Endothelial cell of umbilical vein (primary cell): ENCODE data around the gene ZFP14. TPM values are rescaled to one million over a fixed set of nuclear protein-coding genes. Genes with fewer than 3 reads are reported as not detected.

ENCODE experiments used
- BruUV-seq: library from RNA; stranded (reverse); fragments of 400-500 nt; replicated peaks from 2 replicates; lab custom pipeline; 2021; lab: Mats Ljungman, UMichigan
- CTCF ChIA-PET: fragments of 300-600, 350-600 bp; sonication (Branson Sonifier 250); formaldehyde crosslinking; loops from one replicate; lab custom pipeline; 2021; ENCODE audit warnings: antibody characterized with exemption, inconsistent platforms; lab: Charles Lee
- POLR2A ChIA-PET: fragments of 300-600, 350-600 bp; sonication (Branson Sonifier 250); formaldehyde crosslinking; loops from one replicate; lab custom pipeline; 2021; ENCODE audit warnings: antibody characterized with exemption, inconsistent platforms; lab: Charles Lee
- DNase-seq: peaks from one replicate; pipeline ENCODE4 v3.0.0-alpha.2; 2011; ENCODE audit warnings: low read depth, low spot score
- FAIRE-seq: peaks from 2 replicates; lab custom pipeline; 2011; peaks lifted over from hg19 to GRCh38; lab: Jason Lieb, UNC
- H2AFZ ChIP-seq: 2 replicates; pipeline ENCODE4 v1.6.0; 2012; ENCODE audit warnings: low read depth, low read length, control low read depth, inconsistent platforms
- H3K27ac ChIP-seq: 2 replicates; pipeline ENCODE4 v1.5.1; 2011; ENCODE audit warnings: low read depth, mild to moderate bottlenecking, control low read depth, low read length, moderate library complexity; ENCODE audit not compliant: insufficient read depth
- H3K27me3 ChIP-seq, 2 experiments: 2 replicates each; pipeline versions ENCODE4 v1.6.0 to v1.6.1; 2011; ENCODE audit warnings: low read length in 2 of 2, mixed read lengths in 1 of 2; ENCODE audit not compliant: control insufficient read depth in 2 of 2, insufficient read depth in 2 of 2
- H3K36me3 ChIP-seq, 2 experiments: 2 replicates in 1 of 2; 3 replicates in 1 of 2; pipeline ENCODE4 v1.5.1; 2011; ENCODE audit warnings: low read length in 2 of 2, mild to moderate bottlenecking in 1 of 2, moderate library complexity in 1 of 2; ENCODE audit not compliant: control insufficient read depth in 2 of 2, insufficient read depth in 2 of 2; ENCODE audit errors: extremely low read depth in 1 of 2
- H3K4me1 ChIP-seq: 3 replicates; pipeline ENCODE4 v1.5.1; 2011; ENCODE audit warnings: mild to moderate bottlenecking, low read length; ENCODE audit not compliant: control insufficient read depth, insufficient read depth; ENCODE audit errors: extremely low read depth
- H3K4me2 ChIP-seq: 2 replicates; pipeline ENCODE4 v1.6.1; 2011; ENCODE audit warnings: low read length, control low read depth, mixed read lengths; ENCODE audit not compliant: insufficient read depth
- H3K4me3 ChIP-seq, 3 experiments: fragments of 200-600 bp in 1 of 3; sonication (generic), shearing (Covaris generic) in 1 of 3; replicated peaks in 1 of 3; 2 replicates each; pipeline ENCODE4 v1.5.1; 2011 to 2016; ENCODE audit warnings: control low read depth in 3 of 3, low read length in 3 of 3, mild to moderate bottlenecking in 2 of 3, inconsistent platforms in 1 of 3, low read depth in 1 of 3, moderate library complexity in 1 of 3; ENCODE audit not compliant: insufficient read depth in 1 of 3
- H3K79me2 ChIP-seq: 2 replicates; pipeline ENCODE4 v1.6.0; 2012; ENCODE audit warnings: low read length, inconsistent platforms; ENCODE audit not compliant: control insufficient read depth, insufficient read depth
- H3K9ac ChIP-seq: replicated peaks from 2 replicates; pipeline ENCODE3; 2011; ENCODE audit warnings: low read length, control low read depth; ENCODE audit not compliant: insufficient read depth; ENCODE audit errors: extremely low read depth
- H3K9me1 ChIP-seq: replicated peaks from 3 replicates; pipeline ENCODE4 v1.6.0; 2011; ENCODE audit warnings: mild to moderate bottlenecking, low read length; ENCODE audit not compliant: control insufficient read depth, insufficient read depth; ENCODE audit errors: extremely low read depth
- H3K9me3 ChIP-seq: replicated peaks from 2 replicates; pipeline ENCODE4 v1.5.1; 2012; ENCODE audit warnings: low read length, inconsistent platforms; ENCODE audit not compliant: control insufficient read depth, insufficient read depth
- H4K20me1 ChIP-seq: replicated peaks from 2 replicates; pipeline ENCODE3; 2011; ENCODE audit warnings: mild to moderate bottlenecking, low read length; ENCODE audit not compliant: control insufficient read depth, insufficient read depth; ENCODE audit errors: extremely low read depth
- CTCF ChIP-seq, 2 donors: IDR thresholded peaks; 1 replicate in 1 of 2; 2 replicates in 1 of 2; pipeline ENCODE4 v1.5.1; 2011; ENCODE audit warnings: low read length in 2 of 2, mild to moderate bottlenecking in 2 of 2, moderate library complexity in 2 of 2, control low read depth in 1 of 2, inconsistent platforms in 1 of 2, low read depth in 1 of 2; ENCODE audit not compliant: insufficient read depth in 1 of 2; ENCODE audit errors: extremely low read depth in 1 of 2
- EZH2 ChIP-seq: IDR thresholded peaks from 2 replicates; pipeline ENCODE4 v1.6.1; 2012; ENCODE audit warnings: borderline replicate concordance, low read depth, mild to moderate bottlenecking, moderate library complexity, low read length, inconsistent platforms; ENCODE audit not compliant: severe bottlenecking
- FOS ChIP-seq: IDR thresholded peaks from 2 replicates; pipeline ENCODE4 v1.6.1; 2011; ENCODE audit warnings: mild to moderate bottlenecking, low read length, moderate library complexity, borderline replicate concordance; ENCODE audit not compliant: insufficient read depth
- JUN ChIP-seq: IDR thresholded peaks from 2 replicates; pipeline ENCODE4 v1.6.1; 2011; ENCODE audit warnings: borderline replicate concordance, low read depth; ENCODE audit not compliant: insufficient read length, insufficient read depth
- MAX ChIP-seq: IDR thresholded peaks from 2 replicates; pipeline ENCODE4 v1.6.1; 2011; ENCODE audit not compliant: insufficient read depth, insufficient read length
- MYC ChIP-seq: IDR thresholded peaks from one replicate; pipeline ENCODE4 v1.6.1; 2011; ENCODE audit warnings: mild to moderate bottlenecking, low read depth, low read length
- POLR2A ChIP-seq: IDR thresholded peaks from 2 replicates; pipeline ENCODE4 v1.6.1; 2012; ENCODE audit warnings: low read depth, mild to moderate bottlenecking, control low read depth, low read length
- POLR2AphosphoS5 ChIP-seq: IDR thresholded peaks from 2 replicates; pipeline ENCODE4 v1.6.1; 2012; ENCODE audit warnings: low read depth, mild to moderate bottlenecking, control low read depth, low read length, moderate library complexity; ENCODE audit not compliant: insufficient read depth
- dilution Hi-C: fragments of 300-500 bp; cut with MboI; formaldehyde crosslinking; loops from one replicate; pipeline ENCODE4 v1.15.0; 2019; ENCODE audit warnings: low sequenced_read_pairs; ENCODE audit not compliant: extremely low pct_ligation_motif_present
- intact Hi-C: fragments of 100-400 bp; cut with micrococcal nuclease; formaldehyde crosslinking; loops from one replicate; pipeline ENCODE4 v1.10.0; 2022
- polyA plus RNA-seq, 4 experiments: library from polyadenylated mRNA; depleted of rRNA in 3 of 4; stranded (reverse) in 3 of 4; unstranded in 1 of 4; fragments of >200 nt; gene quantifications; 2 replicates each; pipeline versions ENCODE4 v1.2.1 to v1.2.3, GENCODE V29; 2011 to 2012; ENCODE audit warnings: missing spikeins in 1 of 4
- total RNA-seq: library from RNA; stranded (reverse); gene quantifications from 2 replicates; pipeline ENCODE4 v1.2.3, GENCODE V29; 2021

ZFP14 gene
- total and polyA plus RNA-seq, 2 donors (not counting 3 experiments of a cell fraction or from before 2014, with no cell fraction given): 0.59 to 2.6 TPM

- CTCF ChIA-PET: no interaction called here
These were observed 39.4 kb upstream of the ZFP14 start, which contains the start of gene ZFP82 for GRCh38 chr19:36418287-36419001. Gene ZFP82 (minus strand): TSS chr19:36418644. CDS start chr19:36409789, 8,855 bp downstream.

GRCh38 chr19:36417752-36418286 lies 38.8 kb upstream of the ZFP14 start:
- Histone ChIP-seq H3K27me3 (no peaks in the 10 kb centered on the region), H3K4me1 (peaks cover 11% of the 10 kb centered on the region), H3K9me3 (no peaks in the 10 kb centered on the region), H3K36me3 (no peaks in the 10 kb centered on the region), H3K4me2 (peak overlapping the region; percentile 36), H4K20me1 (no peaks in the 10 kb centered on the region), H3K9me1 (no peaks in the 10 kb centered on the region), H3K4me3 (peak overlapping the region; percentile 70 to 74 (median 71)), H3K79me2 (peaks cover 18% of the 10 kb centered on the region), H3K27ac (peak overlapping the region; percentile 72), H2AFZ (peak overlapping the region; percentile 98), H3K9ac (peak overlapping the region; percentile 86)
- peak; percentile 58 for FAIRE-seq
- TF ChIP-seq POLR2A: no peak
- no peak for TF ChIP-seq FOS
- no peak for TF ChIP-seq MAX
- TF ChIP-seq MYC: no peak
- no peak for TF ChIP-seq EZH2
- no peak for TF ChIP-seq JUN
- TF ChIP-seq CTCF (IDR thresholded peaks at IDR 0.05; ENCODE audit: extremely low read depth in 1 of 2, insufficient read depth in 1 of 2, low read depth in 1 of 2, low read length in 2 of 2): no peak
- CTCF ChIA-PET: no interaction called here
- BruUV-seq: no TSS peak
- POLR2A ChIA-PET: no interaction called here
- DNase-seq: no peak
- dilution Hi-C loops (no loop called here), intact Hi-C loops (loop anchor here (1.0 kb wide), 1 partner anchor 71 kb away; the partner anchor contains the start of gene ZNF566)

More at GRCh38 chr19:36418287-36419001, 39.4 kb upstream of the ZFP14 start, which contains the start of gene ZFP82:
- DNase-seq: peak; percentile 88
- no peaks in the 10 kb centered on the region for H3K36me3 ChIP-seq
- no peaks in the 10 kb centered on the region for H4K20me1 ChIP-seq
- peak within 1 kb of the TSS; percentile 70 to 74 (median 71) for H3K4me3 ChIP-seq
- TF ChIP-seq POLR2AphosphoS5 (peak; percentile 83), POLR2A (peak; percentile 76), EZH2 (no peak)
- H3K4me1 ChIP-seq: peaks cover 11% of the 10 kb centered on the region
- peak within 1 kb of the TSS; percentile 72 for H3K27ac ChIP-seq
- intact Hi-C loops (loop anchor here (1.0 kb wide), 1 partner anchor 71 kb away; the partner anchor contains the start of gene ZNF566), dilution Hi-C loops (no loop called here)
- peak within 1 kb of the TSS; percentile 86 for H3K9ac ChIP-seq
- POLR2A ChIA-PET: interaction anchor here (0.6 kb wide), 1 partner anchor 155 kb away, joined by 5 read pairs; the partner anchor contains the start of gene ZNF529
- BruUV-seq: no TSS peak
- no peaks in the 10 kb centered on the region for H3K9me1 ChIP-seq
- peaks cover 18% of the 10 kb centered on the region for H3K79me2 ChIP-seq
- H3K27me3 ChIP-seq: no peaks in the 10 kb centered on the region
- H3K4me2 ChIP-seq: peak within 1 kb of the TSS; percentile 36
- peak within 1 kb of the TSS; percentile 98 for H2AFZ ChIP-seq
- H3K9me3 ChIP-seq: no peaks in the 10 kb centered on the region
- peak; percentile 94 for FAIRE-seq
